ENCODE measurements around the gene ACP6.
"Not testable (repeated sequence)": the region's sequence is repeated elsewhere in the genome, so short reads cannot be mapped to it uniquely, and the experiment has no call there.

The ACP6 gene

DNA sequence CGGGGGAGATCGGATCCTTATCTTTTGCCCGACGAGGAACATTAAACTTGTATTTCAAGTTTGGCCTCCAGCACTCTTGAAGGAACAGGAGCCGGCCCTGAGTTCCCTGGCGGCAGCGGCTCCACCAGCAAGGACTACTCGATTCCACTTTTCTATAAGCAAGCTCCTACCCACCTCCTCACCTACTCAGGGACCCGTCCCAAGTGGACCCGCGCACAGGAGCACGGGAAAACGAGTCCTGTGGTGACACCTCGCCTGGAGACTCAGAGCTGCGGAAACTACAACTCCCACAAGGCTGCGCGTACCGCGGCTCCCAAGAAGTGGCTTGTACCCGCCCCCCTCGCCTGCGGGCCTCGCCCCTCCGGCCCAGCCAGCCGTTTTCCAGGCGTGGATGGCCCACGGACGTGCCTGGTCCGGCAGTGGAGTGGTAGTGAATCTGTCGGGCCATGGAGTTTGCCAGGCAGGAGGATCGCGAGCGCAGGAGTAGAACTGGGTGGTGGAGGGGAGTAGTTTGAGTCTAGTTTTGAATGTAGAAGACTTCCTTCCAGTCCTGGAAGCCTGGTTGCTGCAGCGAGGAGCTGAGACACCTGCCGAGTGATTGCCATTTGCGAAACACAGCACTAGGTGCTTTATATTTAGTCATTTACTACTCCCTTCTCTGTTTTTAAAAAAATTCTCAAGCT is at the start of gene ACP6:
ACP6 (minus strand) TSS at position 206 of the 683 bp plus-strand sequence. CDS start 476 bp downstream, outside the sequence.
- peak; percentile 95 for FAIRE-seq

GRCh38 chr1:147719711-147720225 is 49.4 kb upstream of the ACP6 start:
- FAIRE-seq = no peak

GRCh38 chr1:147719029-147719698 is 48.8 kb upstream of the ACP6 start:
- no peak for FAIRE-seq

- no peak for FAIRE-seq
Measured at GRCh38 chr1:147717706-147718097, 47.4 kb upstream of the ACP6 start.

DNA sequence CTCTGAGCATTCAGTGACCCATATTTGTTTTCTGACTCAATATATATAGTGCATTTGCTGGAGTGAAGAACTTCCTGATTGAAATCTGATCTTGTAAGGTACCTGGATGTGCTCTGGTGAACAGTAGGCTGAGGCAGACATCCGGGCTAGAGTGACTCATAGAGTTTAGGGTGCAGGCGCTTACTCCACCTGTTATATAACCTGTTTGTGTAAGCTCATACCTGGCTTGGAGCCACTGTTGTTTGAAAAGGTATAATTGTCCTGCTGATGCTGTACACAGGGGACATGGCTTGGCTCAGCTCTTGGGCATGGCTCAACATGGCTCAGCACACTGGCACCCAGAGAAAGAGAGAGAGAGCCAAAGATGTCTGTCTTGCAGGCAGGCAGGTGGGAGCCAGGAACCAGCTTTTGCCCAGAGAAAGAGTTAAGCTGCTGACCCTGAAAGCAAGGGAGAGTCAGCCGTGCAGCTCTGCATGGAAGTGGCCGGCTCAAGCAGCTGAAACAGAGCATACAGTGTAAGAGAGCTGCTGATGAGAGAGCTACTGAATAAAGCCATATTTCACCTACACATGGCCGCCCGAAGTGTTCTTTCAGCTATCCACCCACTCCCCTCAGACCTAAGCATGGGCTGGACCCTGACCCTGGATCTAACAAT is 46.9 kb upstream of the ACP6 start:
- FAIRE-seq = no peak

GRCh38 chr1:147712605-147713004 is 42.3 kb upstream of the ACP6 start:
- FAIRE-seq = no peak

- FAIRE-seq = no peak
Measured at GRCh38 chr1:147700042-147701006, 30.0 kb upstream of the ACP6 start.

DNA sequence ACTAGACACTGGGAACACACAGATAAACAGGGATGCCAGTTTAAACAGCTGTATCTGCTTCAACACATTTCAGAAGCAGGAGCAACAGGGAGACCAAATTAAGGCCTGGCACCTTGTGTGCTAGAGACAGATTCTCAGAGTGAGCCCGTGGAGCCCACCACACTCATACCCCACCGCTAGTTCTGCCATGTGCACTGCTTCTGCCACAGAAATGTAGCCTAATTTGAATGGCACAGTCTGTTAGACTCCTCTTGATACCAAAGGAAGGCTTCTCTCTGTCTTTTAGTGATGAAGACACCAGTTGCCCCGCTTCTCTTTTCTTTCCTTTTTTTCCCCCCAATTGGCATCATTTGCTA is 29.3 kb upstream of the ACP6 start:
- FAIRE-seq = no peak

- no peak for FAIRE-seq
Measured at GRCh38 chr1:147683163-147683763, 12.9 kb upstream of the ACP6 start.

GRCh38 chr1:147680608-147681235 is 10.4 kb upstream of the ACP6 start:
- not testable (repeated sequence) for FAIRE-seq

DNA sequence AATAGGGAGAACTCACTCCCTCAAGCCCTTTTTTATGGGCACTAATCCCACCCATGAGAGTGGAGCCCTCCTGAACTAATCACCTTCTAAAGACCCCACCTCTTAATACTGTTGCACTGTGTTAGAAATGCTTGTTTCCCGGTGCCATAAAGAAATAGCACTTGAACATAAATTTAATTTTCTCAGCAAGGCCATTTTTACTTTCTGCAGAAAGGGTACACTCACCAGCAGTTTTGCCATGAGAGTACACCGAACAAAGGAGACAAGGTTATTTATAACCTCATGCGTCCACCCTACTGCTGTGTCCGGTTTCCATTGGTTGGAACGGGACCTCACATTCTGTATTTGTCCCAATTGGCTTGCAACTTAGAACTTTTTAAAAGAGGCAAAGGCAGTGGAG is 7.4 kb upstream of the ACP6 start:
- not testable (repeated sequence) for FAIRE-seq

GRCh38 chr1:147676311-147677085 is 6.2 kb upstream of the ACP6 start:
- FAIRE-seq = no peak

- no peak for FAIRE-seq
Measured at GRCh38 chr1:147673816-147674215, 3.5 kb upstream of the ACP6 start.

DNA sequence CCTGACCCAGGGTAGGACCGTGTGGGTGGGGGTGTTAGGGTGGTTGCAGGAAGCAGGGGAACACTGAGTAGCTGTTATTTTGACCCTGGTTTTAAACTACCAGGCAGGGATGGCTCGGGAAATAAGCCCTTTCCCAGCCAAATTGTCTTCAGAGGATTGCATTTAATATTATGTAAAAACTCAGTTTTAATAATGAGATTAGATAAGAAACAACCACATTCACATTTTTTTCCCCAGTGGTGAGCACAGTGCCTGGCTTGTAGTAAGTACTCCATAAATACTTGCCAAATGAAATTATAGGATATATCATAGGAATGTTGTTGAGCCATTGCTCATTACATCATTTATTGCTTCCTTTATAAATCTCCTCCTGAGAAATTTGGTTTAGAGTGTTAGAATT is 3.1 kb upstream of the ACP6 start:
- no peak for FAIRE-seq

- FAIRE-seq = no peak
Measured at GRCh38 chr1:147669469-147670318, 630 bp downstream of the ACP6 start.

DNA sequence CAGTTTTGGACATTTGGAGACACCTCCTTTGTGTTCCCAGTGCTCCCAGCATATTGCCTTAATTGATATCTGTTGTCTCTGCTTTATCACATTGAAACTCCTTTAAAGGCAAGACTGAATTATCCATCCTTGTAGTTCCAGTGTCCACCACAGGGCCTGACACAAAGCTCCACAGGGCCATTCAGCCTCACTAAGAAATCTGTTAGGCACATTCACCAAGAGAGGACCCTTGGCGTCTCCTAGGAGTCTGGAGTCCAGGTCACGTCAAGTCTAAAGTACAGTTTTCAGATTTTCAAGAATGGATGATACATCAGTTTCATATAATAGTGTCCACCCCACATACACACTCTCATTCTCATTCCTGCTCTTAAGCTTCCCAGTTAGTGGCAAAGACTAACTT is 4.8 kb downstream of the ACP6 start:
- no peak for FAIRE-seq

GRCh38 chr1:147664206-147664605 is 6.1 kb downstream of the ACP6 start:
- FAIRE-seq = no peak

- FAIRE-seq = no peak
Measured at GRCh38 chr1:147654511-147654910, 15.8 kb downstream of the ACP6 start.

GRCh38 chr1:147652306-147652705 is 18.0 kb downstream of the ACP6 start:
- FAIRE-seq = no peak

- FAIRE-seq = no peak
Measured at GRCh38 chr1:147651466-147651865, 18.9 kb downstream of the ACP6 start.
